ENCODE measurements around the gene SSBP3.

- TF ChIP-seq CTCF (IDR thresholded peaks at IDR 0.05), result no peak
- no peak for TF ChIP-seq POLR2A (IDR thresholded peaks at IDR 0.05; ENCODE audit: low read depth)
These were observed 12.1 kb downstream of the SSBP3 start for GRCh38 chr1:54394104-54394503.
